ENCODE measurements around the gene MBTPS1.

MBTPS1 gene

DNA sequence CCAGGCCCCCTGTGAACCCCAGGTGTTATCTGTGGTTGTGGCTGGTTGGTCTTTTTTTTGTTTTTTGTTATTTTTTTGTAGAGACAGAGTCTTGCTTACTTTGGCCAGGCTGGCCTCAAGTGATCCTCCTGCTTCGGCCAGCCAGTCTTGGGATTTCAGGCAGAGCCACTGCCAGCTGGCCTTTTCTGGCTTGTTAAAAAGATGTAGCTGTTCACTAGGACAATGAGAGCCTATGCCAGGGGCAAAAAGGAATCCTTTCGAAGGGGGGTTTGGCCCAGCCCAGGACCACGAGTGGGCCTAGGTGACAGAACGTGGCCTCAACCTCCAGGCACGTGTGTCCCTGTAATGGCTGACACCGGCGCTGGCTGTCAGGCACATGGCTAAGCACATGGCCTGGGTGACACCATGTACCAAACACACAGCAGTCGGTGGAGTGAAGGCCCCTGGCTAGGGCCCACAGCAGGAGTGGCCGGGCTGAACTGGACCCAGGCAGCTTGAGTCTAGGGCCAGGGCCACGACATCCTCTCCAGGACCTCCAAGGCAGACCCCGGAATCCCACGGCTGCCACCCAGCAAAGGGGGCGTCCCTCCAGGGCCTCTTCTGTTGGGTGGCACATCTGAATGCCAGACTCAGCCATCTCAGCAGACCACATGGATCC lies 67.2 kb downstream of the MBTPS1 start:
- DNase-seq: no peak

DNA sequence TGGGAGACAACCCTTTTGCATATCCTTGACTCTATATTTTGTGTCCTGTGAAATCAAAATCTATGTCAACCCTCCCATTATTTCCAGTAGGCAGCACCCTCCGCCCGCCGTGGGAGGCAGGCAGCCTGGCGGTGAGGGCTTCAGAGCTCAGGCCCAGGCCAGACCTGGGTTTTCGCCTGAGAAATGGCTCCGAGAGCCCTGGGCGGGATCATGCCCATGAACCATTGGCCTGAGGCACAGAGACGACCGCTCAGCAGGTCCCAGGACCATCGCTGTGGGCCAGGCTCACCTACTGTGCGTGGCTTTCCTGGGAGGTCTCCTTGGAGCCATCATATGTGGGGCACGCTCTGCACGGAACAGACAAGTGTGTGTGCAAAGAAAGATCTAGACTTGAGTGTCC lies 67.9 kb downstream of the MBTPS1 start:
- no peak for DNase-seq

DNA sequence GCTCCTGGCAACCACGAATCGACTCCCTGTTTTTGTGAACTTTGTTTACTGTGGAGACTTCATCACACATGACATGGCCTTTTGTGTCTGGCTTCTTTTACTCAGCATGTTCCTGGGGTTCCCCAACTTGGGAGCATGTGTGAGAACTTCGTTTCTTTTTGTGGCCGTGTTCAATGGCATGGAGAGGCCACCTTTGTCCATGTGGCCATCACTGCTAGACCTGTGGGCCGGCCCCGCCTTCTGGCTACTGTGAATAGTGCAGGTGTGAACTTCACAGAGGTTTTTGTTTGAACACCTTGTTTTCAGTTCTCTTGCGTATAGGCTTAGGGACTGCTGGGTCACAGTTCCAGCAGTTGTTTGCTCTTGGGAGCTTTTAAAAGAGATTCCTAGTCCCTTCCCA lies 68.5 kb downstream of the MBTPS1 start:
- peak; percentile 20 for DNase-seq

DNA sequence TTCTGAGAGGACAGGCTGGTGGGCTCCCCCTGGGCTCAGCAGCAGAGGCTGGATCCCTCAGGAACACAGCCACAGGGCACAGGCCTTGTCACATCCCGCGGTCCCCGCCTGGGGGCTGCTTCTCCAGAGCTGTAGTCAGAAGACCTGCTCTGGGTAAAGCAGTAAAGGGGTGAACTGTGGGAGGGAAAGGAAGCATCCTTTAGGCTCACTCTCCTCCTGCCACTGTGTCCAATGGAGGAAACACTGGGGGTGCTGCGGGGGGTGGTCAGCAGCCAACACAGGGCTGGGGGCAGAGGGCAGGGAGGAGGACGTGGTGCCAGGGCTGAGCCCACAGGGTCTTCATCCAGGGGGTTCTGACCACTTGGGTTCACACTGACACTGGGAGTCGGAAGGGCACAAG lies 69.1 kb downstream of the MBTPS1 start:
- no peak for DNase-seq

DNA sequence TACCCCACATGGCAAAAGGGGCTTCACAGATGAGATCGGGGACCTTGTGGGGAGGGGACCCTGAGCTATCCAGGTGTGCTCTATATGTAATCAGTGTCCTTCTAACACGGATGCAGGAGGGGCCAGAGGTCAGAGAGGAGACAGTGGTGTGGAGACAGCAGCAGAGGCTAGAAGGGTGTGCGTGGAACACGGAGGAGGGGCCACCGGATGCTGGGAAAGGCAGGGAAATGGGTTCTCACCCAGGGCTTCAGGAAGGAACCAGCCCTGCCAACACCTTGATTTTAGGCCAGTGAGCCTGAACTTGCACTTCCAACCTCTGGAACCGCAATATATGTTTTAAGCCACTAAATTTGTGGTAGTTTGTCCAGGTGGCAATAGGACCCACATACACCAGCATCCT lies 69.5 kb downstream of the MBTPS1 start:
- no peak for DNase-seq

DNA sequence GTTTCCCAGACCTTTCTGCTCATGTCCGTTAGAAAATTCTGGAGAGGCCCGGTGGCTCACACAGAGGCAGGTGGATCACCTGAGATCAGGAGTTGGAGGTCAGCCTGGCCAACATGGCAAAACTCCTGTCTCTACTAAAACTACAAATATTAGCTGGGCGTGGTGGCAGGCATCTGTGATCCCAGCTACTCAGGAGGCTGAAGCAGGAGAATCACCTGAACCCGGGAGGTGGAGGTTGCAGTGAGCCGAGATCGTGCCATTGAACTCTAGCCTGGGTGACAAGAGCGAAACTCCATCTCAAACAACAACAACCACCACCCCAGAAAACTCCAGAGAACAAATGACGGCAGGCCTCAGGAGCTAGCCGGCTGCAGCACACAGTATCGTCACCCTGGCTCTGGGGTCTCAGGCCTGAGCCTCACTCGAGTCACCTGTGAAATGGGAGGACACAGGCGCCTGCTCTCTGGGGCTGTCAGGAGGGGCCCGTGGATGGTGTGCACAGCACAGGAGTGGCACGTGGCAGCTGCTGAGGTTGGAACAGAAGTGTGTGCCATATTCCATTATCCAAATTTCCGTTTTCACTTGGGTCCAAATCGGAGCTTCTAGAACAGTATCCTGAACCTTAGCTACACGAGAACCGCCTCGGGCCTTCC lies 70.8 kb downstream of the MBTPS1 start:
- no peak for DNase-seq

DNA sequence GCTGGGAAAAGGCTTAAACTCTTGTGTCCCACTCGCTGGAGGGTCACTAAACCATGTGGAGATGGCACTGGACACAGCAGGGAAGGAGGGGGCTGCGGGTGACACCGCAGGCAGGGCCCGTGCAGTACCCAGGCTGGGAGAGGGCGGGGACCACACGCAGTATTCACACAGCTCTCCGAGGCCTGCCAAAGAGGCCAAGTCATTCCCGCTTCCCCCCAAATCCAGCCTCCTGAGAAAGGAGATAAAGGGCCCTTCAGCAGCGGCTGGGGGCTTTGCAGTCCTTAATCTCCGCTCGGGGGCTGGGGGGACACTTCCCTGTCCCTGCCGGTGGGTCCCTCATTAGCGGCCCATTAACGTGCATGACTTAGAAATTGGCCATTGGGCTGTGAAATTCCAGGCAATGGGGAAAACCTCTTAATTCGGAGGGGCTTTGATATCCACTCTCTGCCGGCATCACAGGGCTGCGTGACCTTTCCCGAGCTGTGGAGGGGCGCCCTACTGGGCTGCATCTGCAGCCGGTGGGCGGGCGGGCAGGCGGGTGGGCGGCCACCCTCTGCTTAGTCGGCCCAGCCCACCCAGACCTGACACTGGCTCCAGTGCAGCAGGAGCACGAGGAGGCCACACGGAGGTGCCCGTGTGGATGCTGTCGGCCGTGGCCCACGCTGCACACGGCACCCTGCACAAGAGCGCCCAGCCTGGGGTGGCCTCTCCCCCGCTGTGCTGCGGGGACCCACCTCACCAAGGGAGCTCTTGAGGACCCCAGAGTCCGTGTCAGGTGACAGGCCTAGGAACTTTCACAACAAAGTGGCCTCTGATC lies 71.5 kb downstream of the MBTPS1 start:
- no peak for DNase-seq

DNA sequence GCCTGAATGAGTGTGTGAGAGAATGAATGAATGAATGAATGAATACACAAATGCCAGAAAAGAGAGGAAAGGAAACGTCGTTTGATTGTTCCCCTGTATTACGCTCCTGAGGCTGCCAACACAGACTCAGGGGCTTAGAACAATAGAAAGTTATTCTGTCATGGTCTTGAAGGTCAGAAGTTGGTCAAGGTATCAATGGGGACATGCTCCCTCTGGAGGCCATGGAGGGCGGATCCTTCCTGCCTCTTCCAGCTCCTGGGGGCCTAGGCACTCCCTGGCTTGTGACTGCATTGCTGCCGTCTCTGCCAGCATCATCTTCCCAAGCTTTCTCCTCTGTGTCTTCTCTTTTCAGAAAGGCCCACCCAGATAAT lies 72.6 kb downstream of the MBTPS1 start:
- DNase-seq: no peak

DNA sequence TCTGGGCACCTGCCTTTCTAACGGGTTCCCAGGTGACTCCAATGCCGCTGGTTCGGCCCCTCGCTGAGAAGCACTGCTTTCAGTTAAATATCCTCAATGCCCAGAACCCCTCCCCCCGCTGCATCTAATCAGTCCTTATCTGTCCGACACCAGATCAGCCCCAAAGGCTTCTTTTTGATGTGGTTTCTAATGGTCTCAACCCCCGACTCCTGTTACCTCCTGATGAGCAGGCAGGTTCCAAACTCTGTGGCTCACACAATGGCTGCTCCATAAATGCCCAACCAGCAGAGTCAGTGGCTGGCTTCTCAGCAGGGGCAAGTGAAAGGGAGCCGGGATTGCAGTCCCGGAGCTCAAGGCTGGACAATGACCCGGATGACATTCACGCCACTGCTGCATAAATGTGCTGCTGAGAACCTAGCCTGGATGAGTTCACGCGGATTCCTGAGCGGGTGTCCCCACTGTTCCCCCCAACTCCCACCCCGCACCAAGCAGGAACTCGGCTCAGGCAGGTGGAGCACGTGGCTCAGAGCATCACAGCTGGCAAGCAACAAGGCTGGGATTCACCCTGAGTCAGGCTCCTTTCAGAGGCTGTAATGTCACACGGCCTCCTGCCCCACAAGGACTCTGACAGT lies 73.1 kb downstream of the MBTPS1 start:
- DNase-seq: no peak

DNA sequence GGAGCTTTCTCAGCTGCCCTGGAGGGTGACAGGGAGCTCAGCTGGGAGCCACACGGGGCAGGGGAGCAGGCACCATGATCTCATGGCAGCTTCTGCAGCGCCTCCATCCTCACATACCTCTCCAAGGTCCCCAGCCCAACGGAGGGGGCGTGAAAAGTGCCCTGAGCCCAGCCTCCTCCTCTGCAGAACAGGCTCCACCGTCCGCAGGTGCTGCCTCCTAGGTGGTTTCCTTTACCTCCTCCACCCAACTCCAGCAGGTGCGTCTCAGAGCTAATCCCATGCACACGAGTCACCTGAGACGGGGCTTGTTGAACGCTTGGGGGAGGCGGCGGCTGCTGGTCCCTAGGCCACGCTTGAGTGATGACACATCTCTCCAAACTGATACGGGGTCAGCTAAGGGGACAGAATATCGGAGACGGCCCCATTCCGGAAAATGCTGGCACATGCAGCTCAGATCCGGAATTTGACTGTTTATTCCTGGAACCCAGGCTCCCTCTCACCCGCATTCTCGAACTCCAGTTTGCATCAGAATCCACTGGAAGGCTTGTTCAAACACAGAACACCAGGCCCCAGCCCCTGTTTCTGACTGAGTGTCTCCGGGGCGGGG lies 73.8 kb downstream of the MBTPS1 start:
- peak; percentile 11 for DNase-seq

DNA sequence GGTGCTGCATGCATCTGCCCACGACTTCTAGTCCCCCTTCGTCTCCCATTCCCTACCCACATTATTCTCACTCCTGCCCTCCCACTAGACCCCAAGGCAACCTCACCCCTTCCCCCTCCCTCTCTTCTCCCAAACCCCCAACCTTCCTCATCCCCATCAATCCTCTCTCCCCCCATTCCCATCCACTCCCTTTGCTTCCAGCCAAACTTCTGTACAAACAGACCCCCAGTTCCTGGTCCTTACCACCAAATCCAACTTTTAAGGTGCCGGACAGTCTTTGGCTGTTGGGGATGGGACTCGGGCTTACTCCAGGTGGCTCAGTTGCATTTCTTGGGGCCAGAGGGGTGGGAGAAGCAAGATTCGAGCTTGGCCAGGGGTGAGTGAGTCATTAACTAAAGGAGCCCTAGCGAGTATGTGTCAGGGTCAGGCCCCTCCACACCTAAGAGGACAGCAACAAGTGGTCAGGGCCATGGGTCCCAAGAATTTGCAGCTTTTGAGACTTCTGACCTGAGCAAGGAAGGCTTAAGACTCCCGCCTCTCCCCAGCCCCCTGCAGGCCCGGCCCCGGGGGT lies 74.3 kb downstream of the MBTPS1 start, which contains the start of gene SLC38A8:
SLC38A8 (minus strand) TSS at position 488 of the 571 bp plus-strand sequence. CDS start 638 bp downstream, outside the sequence.
- no peak for DNase-seq

DNA sequence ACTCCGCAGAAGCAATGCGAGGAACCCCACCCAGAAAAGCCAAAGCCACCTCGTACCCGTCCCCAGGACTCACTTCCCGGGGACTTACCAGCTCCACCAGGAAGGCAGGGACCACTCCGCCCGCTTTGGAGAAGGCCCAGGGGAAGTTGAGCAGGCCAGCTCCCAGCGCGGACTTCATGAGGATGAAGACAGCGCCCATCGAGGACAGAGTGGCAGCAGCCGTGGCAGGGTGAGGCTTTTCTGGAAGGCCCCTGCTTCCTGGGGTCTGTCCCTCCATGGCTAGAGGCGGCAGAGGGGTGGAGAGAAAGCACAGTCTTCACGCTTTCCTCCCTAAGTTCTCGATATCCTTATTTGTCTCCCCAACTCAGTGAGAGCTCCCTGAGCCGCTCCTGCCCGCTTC lies 74.9 kb downstream of the MBTPS1 start:
- no peak for DNase-seq

DNA sequence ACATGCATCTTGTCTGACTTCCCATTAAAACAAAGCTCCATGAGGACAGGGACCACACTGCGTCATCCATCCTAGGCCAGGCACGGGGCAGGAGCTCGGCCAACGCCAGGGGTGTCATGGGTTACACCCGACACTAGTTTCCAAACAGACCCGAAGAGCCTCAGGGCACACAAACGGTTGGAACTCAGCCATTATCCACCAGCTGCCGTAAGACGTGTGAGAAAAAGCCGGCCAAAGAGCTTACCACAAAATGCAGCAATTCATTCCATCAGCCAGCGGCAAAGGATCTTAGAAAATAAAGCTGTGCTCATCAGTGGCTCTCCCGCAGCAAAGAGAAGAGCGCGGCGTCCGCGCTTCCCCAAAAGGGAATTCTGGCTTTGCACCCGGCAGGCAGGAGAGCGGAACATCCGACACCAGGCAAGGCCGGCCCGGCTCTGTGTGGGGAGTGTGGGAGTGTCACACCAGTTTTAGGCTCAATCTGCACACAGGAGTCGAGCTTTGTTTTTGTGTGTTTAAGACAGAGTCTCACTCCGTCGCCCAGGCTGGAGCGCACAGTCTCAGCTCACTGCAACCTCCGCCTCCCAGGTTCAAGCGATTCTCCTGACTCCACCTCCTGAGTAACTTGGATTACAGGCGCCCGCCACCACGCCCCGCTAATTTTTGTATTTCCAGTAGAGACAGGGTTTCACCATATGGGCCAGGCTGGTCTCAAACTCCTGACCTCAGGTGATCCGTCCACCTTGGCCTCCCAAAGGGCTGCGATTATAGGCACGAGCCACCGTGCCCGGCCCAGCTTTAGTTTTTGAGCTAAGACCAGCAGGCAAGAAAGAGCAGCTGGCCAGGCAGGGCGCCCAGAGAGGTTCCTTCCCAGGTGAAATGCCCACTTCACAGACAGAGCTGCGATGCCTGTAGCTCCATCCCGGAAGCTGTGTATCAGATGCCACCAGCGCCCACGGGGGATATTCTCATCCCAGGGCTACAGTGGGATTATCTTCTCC lies 75.6 kb downstream of the MBTPS1 start:
- no peak for DNase-seq

DNA sequence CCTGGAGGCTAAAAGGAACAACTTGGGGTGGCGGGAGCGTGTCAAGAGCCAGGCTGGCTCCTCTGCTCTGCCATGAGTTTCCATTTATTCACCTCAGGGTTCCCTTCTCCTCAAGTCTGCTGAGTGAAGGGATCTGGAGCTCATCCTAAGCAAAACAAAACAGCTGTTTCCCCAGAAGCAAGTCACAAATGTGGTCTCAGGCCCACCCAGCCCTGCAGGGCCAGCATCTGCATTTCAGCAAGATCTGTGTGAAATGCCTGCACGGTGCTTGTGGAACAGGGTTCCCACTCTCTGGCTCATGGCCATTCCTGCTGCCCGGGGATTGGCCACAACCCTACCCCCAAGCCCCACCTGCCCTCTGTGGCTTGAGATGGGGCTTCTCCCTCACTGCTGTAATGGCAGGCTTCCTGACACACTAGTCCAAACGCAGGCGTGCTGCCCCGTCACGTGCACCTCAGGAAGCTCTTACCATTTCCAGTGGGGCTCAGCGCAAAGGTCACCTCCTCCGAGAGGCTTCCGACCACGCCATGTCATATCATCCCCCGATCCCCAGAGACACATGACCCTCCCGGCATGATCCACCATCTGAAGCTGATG lies 76.4 kb downstream of the MBTPS1 start:
- DNase-seq: no peak

DNA sequence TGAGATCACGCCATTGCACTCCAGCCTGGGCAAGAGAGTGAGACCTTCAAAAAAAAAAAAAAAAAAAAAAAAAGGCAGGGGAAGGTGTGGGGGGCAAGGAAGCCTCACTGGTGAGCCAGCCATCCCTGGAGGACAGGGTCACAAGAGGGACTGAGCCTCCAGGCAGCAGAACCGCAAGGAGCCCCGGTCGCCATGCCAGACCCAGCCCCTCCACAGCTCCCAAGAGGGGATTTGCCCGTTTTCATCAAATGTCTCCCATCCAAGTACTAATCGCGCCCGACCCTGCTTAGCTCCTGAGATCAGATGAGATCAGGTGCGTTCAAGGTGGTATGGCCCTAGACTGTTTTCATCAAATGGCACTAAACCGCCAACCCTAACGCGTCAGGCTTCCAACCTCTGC lies 77.0 kb downstream of the MBTPS1 start:
- DNase-seq: no peak

DNA sequence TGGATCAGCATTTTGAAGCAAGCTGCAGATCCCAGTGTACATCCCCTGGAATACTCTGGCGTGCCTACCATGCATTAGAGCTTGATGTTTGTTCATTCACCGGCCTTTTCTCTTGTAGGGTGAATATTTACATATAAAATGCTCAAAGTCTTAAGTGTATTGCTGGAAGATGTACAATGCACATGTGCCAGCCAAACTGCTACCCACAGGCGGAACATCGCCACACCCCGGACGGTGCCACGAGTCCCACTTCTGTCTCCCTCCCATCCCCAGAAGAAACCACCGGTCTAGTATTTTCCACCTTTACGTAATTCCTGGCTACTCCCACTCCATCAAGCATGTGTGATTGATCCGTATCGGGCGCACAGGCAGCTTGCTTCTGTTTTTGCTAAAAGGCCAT lies 78.3 kb downstream of the MBTPS1 start:
- no peak for DNase-seq

DNA sequence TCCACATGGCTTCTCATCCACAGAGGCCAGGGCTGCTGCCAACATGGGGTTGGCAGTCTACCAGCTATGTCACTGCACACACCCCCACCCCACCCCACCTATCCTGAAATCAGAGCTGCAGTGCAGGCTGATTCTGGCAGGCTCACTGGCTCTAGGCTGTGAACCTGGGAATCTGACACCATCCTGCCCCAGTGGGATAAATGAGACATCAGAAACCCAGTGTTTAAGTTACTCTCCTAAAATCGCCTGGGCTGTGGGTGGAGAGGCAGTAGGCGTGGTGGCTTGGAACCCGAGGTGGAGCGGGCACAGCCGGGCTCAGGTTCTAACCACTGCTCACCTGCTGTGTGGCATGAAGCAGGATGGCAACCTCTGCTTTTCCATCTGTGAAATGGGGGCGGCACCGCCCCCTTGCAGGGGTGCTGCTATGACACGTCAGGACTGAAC lies 79.7 kb downstream of the MBTPS1 start:
- DNase-seq: no peak

DNA sequence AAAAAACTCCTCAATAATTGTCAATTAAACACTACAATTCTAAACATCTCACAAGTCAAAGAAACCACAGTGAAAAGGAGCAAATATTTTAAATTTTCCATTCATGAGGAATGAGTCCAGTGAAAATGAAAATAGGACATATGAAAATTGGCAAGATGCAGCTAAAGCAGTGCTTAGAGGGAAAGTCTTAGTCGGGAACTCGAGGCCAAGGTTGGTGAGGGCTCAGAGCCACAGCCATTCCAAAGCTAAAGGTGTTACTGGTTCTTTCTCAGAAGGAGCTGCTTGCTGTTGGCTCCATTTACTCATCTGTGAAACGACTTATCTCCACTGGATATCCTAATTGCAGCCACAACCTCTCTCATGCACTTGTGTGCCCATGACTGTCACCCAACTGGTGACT lies 80.6 kb downstream of the MBTPS1 start:
- no peak for DNase-seq

DNA sequence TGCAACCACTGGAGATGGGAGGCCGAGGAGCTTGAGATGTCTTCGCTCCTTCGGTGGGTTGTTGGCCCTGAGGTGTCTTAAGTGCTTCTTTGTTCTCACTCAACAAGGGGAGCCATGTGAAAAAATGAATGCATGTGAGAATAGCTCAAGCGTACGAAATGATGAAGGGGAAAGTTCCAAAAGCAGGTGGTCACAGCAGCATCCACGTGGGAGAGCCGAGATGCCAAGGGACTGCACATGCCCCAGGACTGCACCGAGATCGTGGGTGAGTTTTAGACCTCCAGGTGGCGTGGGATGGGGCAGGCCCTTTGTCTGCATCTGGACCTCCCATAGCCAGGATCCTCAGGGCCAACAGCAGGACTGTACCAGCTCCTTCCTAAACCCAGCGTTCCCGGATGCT lies 82.2 kb downstream of the MBTPS1 start:
- DNase-seq: no peak

DNA sequence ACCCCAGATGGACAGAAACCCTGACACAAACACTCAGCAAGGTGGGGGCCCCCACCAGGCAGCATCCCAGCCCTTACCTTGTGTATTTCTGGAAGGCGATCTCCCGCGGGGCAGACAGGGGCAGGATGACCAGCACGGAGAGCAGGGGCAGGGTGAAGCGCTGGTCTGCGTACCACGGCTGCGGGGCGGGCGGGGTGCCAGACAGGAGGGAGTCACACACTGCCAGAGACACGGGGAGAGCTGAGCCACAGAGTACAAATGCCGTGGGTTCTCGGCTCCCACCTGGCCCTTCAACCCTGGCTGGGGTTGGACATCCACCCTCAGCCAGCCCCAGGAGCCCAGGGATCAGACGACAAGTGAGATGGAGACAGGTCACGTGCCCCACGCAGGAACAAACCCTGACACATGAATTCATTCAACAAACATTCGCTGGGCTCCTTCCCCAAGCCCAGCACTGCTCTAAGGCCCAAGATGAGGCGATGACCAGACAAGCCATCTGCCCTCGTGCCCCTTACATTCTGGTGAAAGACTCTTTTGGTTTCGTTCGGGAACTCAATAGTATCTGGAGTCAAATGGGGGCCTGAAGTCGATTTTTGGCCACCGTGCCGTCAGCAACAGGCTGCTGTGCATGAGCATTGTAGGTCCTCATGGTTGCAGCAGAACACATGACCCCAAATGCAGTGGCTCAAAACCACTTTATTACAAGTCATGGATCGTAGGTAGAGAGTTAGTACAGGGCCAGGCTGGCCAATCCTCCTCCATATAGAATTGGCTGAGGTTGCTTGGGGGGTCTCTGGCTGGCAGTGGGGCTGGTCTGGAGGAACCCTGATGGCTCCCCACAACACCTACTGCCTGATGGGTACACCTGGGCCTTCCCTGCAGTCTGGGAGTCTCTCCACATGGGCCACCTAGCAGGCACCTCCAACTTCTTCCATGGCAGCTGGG lies 83.2 kb downstream of the MBTPS1 start:
- DNase-seq: no peak
